ENCODE results near the gene CDC42EP3.

The CDC42EP3 gene

GRCh38 chr2:37614061-37614738 is 57.2 kb downstream of the CDC42EP3 start:
- no peak for DNase-seq

- no peak for DNase-seq
These were observed 59.1 kb downstream of the CDC42EP3 start for GRCh38 chr2:37612382-37612781.

GRCh38 chr2:37610638-37611289 is 60.7 kb downstream of the CDC42EP3 start:
- DNase-seq: peak; percentile 64

- DNase-seq: no peak
These were observed 61.7 kb downstream of the CDC42EP3 start for GRCh38 chr2:37609782-37610181.

GRCh38 chr2:37604716-37605115 is 66.7 kb downstream of the CDC42EP3 start:
- DNase-seq: no peak

GRCh38 chr2:37602702-37603101 is 68.7 kb downstream of the CDC42EP3 start:
- DNase-seq: no peak

- no peak for DNase-seq
These were observed 69.4 kb downstream of the CDC42EP3 start for GRCh38 chr2:37602040-37602439.

GRCh38 chr2:37601569-37601968 is 69.9 kb downstream of the CDC42EP3 start:
- no peak for DNase-seq

- DNase-seq: no peak
These were observed 70.7 kb downstream of the CDC42EP3 start for GRCh38 chr2:37600735-37601134.

GRCh38 chr2:37599688-37600525 is 71.5 kb downstream of the CDC42EP3 start:
- no peak for DNase-seq

GRCh38 chr2:37593694-37594093 is 77.7 kb downstream of the CDC42EP3 start:
- DNase-seq: no peak

GRCh38 chr2:37593024-37593423 is 78.4 kb downstream of the CDC42EP3 start:
- no peak for DNase-seq
